Measurements from ENCODE around the gene AACS.

The AACS gene

DNA sequence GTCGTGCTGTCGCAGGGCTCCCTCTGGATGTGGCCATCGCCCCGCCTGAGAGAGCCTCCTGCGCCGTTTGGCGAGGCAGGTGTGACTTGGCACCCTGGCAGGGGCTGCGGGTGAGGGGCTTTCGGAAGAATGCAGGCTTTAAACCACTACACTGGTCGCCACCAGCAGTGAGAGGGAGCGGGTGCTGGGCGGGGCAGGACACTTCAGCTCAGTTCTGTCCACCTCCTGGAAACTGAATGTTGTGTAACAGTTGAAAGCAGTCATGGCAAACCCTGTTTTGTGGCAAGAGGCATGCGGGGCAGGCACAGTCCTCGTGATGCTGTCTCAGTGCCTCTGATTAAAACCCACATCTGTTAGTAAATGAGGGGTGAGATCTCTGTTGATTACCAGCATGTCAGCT is 55.9 kb downstream of the AACS start:
- DNase-seq (ENCODE audit: low read depth in 1 of 2, low spot score in 1 of 2) = no peak
- H3K27me3 ChIP-seq (ENCODE audit: insufficient read depth, poor library complexity, severe bottlenecking) = no peaks in the 10 kb centered on the region
- no peak overlapping the region for H3K4me3 ChIP-seq (replicated peaks; ENCODE audit: insufficient read depth, low read length)
- TF ChIP-seq POLR2AphosphoS5 (IDR thresholded peaks at IDR 0.05; ENCODE audit: low read depth) (no peak), GABPA (IDR thresholded peaks at IDR 0.05; ENCODE audit: low read depth) (no peak), SPI1 (IDR thresholded peaks at IDR 0.05; ENCODE audit: borderline replicate concordance, low read depth) (no peak)
- TF ChIP-seq, protein P1, sequence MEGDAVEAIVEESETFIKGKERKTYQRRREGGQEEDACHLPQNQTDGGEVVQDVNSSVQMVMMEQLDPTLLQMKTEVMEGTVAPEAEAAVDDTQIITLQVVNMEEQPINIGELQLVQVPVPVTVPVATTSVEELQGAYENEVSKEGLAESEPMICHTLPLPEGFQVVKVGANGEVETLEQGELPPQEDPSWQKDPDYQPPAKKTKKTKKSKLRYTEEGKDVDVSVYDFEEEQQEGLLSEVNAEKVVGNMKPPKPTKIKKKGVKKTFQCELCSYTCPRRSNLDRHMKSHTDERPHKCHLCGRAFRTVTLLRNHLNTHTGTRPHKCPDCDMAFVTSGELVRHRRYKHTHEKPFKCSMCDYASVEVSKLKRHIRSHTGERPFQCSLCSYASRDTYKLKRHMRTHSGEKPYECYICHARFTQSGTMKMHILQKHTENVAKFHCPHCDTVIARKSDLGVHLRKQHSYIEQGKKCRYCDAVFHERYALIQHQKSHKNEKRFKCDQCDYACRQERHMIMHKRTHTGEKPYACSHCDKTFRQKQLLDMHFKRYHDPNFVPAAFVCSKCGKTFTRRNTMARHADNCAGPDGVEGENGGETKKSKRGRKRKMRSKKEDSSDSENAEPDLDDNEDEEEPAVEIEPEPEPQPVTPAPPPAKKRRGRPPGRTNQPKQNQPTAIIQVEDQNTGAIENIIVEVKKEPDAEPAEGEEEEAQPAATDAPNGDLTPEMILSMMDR (IDR thresholded peaks at IDR 0.05; ENCODE audit: insufficient read depth, low read length) = no peak
- TF ChIP-seq, protein P2, sequence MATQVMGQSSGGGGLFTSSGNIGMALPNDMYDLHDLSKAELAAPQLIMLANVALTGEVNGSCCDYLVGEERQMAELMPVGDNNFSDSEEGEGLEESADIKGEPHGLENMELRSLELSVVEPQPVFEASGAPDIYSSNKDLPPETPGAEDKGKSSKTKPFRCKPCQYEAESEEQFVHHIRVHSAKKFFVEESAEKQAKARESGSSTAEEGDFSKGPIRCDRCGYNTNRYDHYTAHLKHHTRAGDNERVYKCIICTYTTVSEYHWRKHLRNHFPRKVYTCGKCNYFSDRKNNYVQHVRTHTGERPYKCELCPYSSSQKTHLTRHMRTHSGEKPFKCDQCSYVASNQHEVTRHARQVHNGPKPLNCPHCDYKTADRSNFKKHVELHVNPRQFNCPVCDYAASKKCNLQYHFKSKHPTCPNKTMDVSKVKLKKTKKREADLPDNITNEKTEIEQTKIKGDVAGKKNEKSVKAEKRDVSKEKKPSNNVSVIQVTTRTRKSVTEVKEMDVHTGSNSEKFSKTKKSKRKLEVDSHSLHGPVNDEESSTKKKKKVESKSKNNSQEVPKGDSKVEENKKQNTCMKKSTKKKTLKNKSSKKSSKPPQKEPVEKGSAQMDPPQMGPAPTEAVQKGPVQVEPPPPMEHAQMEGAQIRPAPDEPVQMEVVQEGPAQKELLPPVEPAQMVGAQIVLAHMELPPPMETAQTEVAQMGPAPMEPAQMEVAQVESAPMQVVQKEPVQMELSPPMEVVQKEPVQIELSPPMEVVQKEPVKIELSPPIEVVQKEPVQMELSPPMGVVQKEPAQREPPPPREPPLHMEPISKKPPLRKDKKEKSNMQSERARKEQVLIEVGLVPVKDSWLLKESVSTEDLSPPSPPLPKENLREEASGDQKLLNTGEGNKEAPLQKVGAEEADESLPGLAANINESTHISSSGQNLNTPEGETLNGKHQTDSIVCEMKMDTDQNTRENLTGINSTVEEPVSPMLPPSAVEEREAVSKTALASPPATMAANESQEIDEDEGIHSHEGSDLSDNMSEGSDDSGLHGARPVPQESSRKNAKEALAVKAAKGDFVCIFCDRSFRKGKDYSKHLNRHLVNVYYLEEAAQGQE (IDR thresholded peaks at IDR 0.05; ENCODE audit: insufficient replicate concordance, low read depth) = no peak
- H3K27ac ChIP-seq (replicated peaks) = no peak overlapping the region

DNA sequence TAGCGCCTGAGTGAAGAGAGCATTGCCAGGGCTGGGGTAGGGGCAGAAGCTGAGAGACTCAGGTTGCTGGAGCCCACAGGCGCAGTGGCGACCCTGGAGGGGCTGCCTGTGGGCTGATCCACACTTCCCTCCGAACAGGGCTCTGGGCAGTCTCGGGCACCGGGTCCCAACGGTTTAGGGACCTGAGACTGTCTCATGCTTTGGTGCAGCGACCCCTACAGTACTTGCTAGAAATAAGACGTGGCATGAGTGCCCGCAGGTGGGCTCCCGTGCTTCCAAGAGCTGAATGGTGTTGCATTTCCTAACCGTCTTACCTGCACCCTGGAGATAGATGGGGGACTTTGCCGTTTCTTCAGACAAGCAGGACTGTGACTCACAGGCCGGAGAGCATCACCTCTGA is 57.4 kb downstream of the AACS start:
- no peak for TF ChIP-seq GABPA (IDR thresholded peaks at IDR 0.05; ENCODE audit: low read depth)
- no peaks in the 10 kb centered on the region for H3K27me3 ChIP-seq (ENCODE audit: insufficient read depth, poor library complexity, severe bottlenecking)
- no peak overlapping the region for H3K27ac ChIP-seq (replicated peaks)
- H3K4me3 ChIP-seq (replicated peaks; ENCODE audit: insufficient read depth, low read length) = no peak overlapping the region
- no peak for DNase-seq (ENCODE audit: low read depth in 1 of 2, low spot score in 1 of 2)

DNA sequence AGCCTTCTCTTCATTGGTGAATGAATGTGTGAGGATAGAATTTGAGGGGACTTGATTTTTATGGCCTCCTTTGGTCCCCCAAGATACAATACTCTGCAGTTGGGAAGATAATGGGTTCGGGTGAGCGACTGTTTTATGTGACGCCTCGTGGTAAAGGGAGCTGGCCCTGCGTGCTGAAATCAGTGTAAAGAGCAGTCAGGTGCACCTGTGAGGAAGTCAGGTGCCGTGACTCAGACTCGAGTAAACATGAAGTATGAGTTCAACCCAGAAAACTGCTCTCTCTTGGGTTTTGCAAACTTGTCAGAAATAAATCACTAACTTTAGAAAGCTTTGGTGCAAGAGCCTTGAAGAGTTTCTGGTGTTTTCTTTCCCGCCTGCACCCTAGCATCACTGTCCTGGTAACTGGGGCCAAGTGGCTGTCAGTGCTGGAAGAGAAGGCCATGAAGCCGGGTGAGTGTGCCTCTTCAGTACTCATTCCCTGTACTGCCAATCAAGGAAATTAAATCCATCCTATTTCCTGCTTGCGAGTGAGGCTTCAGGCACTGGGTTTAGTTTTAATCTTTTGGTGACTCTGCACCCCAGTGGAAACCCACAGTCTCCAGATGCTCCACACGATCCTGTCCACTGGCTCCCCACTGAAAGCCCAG is 59.2 kb downstream of the AACS start:
- H3K4me3 ChIP-seq (replicated peaks; ENCODE audit: insufficient read depth, low read length) = no peak overlapping the region
- H3K27ac ChIP-seq (replicated peaks) = no peak overlapping the region
- TF ChIP-seq GABPA (IDR thresholded peaks at IDR 0.05; ENCODE audit: low read depth) (no peak), SPI1 (IDR thresholded peaks at IDR 0.05; ENCODE audit: borderline replicate concordance, low read depth) (no peak), POLR2AphosphoS5 (IDR thresholded peaks at IDR 0.05; ENCODE audit: low read depth) (no peak)
- TF ChIP-seq, protein P1 (IDR thresholded peaks at IDR 0.05; ENCODE audit: insufficient read depth, low read length) = no peak
- TF ChIP-seq, protein P2 (IDR thresholded peaks at IDR 0.05; ENCODE audit: insufficient replicate concordance, low read depth) = no peak
- no peak for DNase-seq (ENCODE audit: low read depth in 1 of 2, low spot score in 1 of 2)
- H3K27me3 ChIP-seq (ENCODE audit: insufficient read depth, poor library complexity, severe bottlenecking) = no peaks in the 10 kb centered on the region

DNA sequence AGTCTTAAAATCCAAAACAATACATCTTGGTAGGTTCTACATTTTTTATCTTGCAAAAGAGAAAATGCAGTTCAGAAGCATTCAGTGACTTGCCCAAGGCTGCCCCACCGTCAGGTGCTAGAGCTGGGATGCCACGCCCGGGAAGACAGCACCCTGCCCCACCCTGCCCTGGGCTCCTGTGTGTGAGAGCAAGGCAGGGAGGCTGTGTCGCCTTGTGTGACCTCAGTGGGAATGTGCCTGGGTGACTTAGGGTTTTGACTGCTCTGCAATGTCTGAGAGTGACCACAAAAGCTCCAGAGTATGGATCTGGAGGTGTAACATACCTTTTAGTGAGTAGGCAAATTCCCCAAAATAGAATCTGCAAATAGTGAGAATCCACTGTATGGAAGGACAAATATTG is 60.0 kb downstream of the AACS start:
- TF ChIP-seq, protein P1 (IDR thresholded peaks at IDR 0.05; ENCODE audit: insufficient read depth, low read length) = no peak
- TF ChIP-seq POLR2AphosphoS5 (IDR thresholded peaks at IDR 0.05; ENCODE audit: low read depth) (no peak), SPI1 (IDR thresholded peaks at IDR 0.05; ENCODE audit: borderline replicate concordance, low read depth) (no peak), GABPA (IDR thresholded peaks at IDR 0.05; ENCODE audit: low read depth) (no peak)
- TF ChIP-seq, protein P2 (IDR thresholded peaks at IDR 0.05; ENCODE audit: insufficient replicate concordance, low read depth) = no peak
- H3K27me3 ChIP-seq (ENCODE audit: insufficient read depth, poor library complexity, severe bottlenecking) = no peaks in the 10 kb centered on the region
- no peak overlapping the region for H3K4me3 ChIP-seq (replicated peaks; ENCODE audit: insufficient read depth, low read length)
- no peak for DNase-seq (ENCODE audit: low read depth in 1 of 2, low spot score in 1 of 2)
- no peak overlapping the region for H3K27ac ChIP-seq (replicated peaks)

Measured in HL-60 (cell line).